HG03354 (cell line): ENCODE data around the gene CFDP1.

Experiments
- ATAC-seq: cut with Tn5 transposase; IDR thresholded peaks from one replicate; pipeline ENCODE4 v1.9.1; 2021; ENCODE audit warnings: mild to moderate bottlenecking; ENCODE audit not compliant: unreplicated experiment, poor library complexity, severe bottlenecking

The CFDP1 gene

DNA sequence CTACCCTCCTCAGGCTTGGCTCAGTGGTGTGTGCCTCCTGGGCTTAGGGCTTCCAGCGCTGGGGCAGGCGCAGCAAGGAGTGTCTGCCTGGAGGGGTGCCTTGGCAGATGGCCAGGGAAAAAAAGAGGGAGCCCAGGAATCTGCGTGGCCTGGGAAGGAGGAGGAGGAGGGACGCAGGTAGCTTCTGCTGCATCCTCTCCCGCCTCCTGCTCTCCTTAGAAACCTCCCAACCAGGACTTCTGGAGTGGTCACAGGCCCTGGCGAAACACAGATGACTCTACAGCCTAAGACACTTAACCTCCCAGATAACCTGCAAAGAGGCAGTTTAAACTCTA is 174.5 kb downstream of the CFDP1 start:
- ATAC-seq, result no peak

- ATAC-seq, result no peak
Measured at GRCh38 chr16:75257886-75258806, 175.2 kb downstream of the CFDP1 start.

DNA sequence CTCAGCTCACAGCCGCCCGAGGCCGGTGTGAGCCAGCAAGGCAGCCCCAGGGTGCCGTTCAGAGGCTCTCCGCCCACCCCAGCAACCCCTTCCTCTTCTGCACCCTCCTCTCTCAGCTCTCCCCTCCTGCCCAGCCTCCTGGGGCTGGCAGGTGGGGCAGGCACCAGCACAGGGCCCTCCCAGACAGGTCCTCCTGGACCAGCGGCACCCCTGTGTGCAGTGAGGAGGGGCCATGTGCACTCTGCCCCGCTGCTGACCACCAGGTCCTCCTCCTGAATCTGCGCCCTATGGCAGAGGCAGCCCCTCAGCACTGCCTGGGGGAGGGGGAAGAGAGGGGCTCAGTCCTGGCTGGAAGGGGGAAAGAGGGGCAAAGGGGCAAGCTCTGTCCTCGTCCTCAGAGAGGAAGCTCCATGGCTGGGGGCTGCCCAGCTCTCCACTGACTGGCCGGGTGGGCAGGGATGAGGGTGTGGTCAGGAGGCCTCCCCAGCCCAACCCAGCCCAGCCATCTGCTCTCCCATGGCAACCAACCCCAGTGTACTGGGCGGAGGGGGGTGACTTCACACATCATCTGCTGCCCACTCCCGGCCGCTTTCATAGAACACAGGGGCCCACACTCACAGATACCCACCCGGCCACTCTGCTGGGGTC is 176.5 kb downstream of the CFDP1 start:
- no peak for ATAC-seq

DNA sequence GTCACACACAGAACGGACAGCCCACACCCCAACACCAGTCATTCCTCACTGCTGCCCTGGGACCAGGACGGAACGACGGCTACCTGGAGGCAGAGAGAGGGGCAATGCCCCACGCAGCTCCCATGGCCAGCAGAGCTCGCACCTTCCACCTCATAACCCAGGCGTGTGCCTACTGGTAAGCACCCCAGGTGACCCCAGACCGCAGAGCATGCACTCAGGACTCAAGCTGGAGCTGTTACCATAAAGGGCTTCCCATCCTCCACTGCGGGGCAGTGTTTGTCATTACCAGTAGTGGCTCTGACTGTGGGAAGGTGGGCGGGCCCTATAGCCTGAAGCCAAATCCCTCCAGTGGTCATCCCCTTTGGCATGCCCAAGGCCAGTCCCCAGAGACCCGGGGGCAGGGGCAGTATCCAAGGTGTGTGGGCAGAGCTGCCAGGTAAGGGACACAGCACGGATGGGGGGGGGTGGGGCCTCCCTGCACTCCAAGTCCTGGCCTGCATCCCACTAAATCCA is 177.2 kb downstream of the CFDP1 start:
- ATAC-seq, result no peak

GRCh38 chr16:75254359-75254837 is 178.9 kb downstream of the CFDP1 start:
- no peak for ATAC-seq

DNA sequence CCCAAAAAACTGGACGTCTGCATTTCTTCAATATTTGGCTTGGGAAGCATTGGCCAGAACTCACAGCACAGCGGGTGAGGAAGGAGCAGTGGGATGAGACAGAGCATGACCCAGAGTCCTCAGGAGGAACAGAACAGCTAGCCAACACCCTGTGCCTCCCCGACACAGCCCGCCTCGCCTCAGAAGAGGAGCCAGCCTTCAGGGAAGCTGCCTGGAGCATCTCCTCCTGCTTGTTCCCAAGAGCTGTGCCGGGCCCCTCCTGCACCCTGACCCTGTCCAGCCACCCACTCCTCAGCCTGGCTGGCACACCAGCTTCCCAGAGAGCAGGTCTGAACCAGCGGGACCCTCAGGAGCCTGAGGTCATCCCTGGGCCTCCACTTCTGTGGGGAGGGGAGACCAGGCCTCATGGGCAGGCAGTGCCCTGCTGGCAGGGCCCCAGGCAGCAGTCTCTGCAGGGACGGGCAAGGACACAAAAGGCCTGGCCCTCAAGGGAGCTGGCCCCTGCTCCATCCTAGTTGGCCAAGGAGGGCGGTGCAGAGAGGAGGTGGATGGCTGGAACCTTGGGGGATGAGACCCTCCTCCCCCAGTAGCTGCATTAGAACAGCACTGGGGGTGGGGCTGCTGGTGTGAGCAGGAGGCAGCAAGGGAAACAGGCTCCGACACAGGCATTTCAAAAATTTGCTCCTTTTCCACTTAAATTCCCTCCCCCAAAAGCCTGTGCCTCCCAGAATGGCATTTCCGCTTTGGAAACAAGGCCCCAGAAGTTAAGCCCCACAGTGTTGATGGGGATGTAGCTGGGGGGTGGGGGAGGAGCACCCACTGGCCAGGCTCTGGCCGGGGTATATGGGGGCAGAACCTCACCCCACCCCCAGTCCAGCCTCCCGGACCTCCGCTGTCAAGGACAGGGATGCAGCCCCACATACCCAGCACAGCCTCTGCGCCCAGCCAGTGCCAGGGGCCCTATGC is 180.1 kb downstream of the CFDP1 start:
- ATAC-seq, result no peak

- no peak for ATAC-seq
Measured at GRCh38 chr16:75252049-75252864, 181.0 kb downstream of the CFDP1 start.

- peak; percentile 78 for ATAC-seq
Measured at GRCh38 chr16:75251280-75252048, 181.8 kb downstream of the CFDP1 start, which contains the start of gene BCAR1. Gene BCAR1, minus strand, starts transcription at chr16:75251624. Its CDS starts 142 bp downstream, at chr16:75251482.

DNA sequence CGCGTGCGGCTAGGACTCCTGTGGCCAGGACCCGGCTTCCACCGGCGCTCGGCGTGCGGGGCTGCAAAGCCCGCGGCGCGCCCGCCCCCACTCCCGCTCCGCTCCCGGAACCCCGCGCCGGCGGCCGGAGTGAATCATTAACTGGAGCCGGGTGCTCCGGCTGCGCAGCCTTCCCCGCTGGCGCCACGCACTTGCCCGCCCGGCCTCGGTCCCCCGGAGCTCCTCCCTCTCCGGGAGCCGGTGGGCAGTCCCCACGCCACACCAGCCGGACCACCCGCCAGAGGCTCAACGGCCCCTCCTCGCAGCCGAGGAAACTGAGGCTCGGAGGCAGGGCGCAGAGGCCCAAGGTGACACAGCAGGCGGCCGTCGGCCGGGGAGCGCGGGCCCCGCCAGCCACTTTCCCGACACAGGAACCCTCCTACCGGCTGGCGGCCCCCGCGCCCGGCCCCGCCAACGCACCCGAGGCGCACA is 182.5 kb downstream of the CFDP1 start:
- peak; percentile 50 for ATAC-seq

DNA sequence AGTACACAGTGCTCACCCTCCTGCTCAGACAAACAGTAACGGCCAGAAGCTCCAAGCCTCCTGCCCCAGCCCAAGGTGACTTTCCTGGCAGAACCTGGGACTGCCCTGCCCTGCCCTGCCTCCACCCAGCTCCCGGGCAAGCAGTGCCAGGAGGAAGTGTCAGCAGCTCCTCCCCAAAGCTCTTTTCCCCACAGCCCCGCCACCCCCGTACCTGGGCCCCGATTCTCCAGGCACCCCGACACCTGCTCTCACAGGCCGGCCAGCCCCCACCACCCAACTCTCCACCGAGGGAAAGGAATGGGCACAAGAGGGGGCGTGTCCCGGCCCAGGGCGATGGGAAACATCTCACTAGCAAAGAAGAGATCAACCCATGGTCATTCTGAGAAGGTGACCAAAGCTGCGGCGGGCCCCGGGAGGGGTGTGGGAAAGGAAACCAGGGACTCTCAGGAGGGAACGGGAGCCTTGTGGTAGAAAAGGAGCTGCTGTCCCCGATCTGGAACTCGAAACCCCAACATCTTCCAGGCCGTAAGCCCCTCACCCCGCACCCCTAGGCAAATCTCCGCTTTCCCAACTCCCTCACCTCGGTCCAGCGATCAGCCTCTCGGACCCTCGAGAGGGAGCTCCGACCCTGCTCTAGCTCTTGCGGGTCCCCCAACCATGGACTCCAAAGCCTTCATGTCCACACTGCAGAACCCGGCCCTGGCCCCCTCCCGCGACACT is 183.1 kb downstream of the CFDP1 start:
- no peak for ATAC-seq

DNA sequence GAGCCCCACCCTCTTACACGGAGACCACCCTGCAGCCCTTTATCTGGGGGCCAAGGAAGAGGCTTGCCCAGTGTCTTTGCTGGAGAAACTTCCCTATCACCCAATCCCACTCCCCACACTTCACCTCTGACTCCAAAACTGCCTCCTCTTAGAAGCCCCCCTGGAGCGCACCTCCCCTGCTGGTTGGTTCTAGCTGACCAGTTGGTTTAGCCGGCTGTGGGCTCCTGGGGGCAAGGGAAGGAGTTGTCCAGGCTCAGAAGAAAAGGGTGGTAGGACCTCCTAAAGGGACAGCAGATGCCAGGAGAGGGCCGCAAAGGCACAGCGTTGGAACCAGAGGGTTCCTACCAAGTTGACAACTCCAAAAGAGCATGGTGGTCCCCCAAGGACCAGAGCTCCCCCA is 183.9 kb downstream of the CFDP1 start:
- no peak for ATAC-seq

DNA sequence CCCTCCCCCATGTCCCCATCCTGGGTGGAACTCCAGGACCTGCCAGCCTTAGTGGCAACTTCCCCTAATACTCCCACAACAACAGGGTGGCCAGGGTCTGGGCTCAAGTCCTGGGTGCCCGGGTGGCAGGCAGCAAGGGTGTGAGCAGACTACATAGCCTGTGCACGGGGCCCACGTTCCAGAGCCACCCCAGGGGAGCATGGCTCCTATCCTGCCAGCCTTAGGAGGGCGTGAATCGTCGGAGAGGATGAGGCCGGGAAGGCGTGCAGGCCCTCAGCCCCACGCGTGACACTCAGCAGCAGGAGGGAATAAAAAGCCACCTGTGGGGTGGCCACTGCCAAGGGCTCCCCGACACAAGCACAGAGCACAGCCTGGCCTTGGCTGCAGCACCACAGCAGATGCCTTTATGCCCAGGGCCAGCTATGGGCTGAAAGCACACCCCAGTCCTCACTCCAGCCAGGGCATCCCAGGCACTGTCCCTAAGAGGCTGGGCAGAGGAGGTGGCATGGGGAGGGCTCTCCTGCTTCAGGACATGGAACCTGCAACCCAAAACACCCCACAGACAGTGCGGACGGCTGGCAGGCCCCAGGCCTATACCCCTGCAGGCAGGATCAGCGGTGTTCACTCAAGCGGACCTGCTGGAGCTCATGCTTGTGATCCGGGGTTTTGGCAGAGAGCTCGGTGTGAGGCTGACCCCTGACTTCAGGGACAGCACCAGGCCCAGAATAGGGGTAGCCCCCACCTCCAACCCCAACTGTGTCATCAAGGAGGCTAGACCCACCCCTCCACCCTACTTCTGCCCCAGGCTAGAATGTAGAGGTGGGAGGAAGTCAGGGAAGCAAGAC is 184.5 kb downstream of the CFDP1 start:
- no peak for ATAC-seq

GRCh38 chr16:75248142-75248535 is 185.2 kb downstream of the CFDP1 start:
- ATAC-seq, result no peak

DNA sequence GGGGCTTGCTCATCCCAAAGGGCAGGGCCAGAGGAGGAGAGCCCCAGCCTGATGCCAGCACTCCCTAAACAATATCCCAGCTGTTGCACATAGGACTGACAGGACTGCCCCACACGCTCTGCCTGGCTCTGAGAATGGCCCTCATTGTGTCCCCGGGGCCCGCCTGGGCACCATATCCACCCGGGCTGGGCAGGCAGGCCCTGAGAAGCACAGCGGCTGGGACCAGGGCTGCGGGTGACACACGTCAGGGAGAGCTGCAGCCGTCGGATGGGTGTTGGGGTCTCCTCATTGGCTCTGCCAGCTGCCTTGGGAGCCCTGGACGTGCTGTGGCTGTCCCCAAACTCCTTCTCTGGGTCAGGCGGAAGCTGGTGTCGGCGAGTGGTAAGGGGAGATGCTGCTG is 186.1 kb downstream of the CFDP1 start:
- no peak for ATAC-seq

DNA sequence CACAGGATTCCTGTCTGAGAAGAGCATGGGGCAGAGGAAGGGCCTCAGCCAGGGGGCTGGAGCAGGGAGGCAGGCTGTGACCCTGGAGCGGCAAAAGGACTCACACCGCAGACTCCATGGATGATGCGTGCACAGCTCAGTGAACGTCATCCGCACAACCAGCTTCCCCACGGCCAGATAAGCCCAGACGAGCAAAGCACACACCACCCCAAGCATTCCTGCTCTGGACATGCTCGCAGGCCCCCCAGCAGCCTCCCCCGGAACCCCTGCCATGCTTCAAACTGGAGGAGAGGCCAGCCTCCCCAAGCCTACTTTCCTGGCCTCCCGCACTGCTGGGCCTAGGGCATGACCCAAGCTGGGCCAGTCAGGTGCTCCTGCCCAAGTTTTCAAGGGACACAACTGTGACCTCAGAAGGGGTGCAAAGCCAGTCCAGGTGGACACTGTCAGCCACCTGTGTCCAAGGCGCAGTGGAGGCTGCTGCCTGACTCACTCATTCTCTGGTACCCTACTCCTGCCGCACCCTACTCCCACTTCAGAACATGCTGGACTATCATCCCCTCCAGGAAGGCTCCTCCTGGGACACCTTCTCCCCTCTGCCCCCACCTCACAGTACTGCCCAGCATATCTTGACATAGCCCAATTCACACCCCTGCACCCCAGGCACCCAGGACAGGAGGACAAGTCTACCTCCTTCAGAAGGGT is 186.6 kb downstream of the CFDP1 start:
- ATAC-seq, result no peak
